GM12892 (cell line): ENCODE results near the gene TMEM9B.
A peak's percentile ranks its signal among the peaks of the same experiment; 100 is the strongest.
"Not testable (repeated sequence)": the region's sequence is repeated elsewhere in the genome, so short reads cannot be mapped to it uniquely, and the experiment has no call there.

Source experiments
- DNase-seq: peaks from one replicate; pipeline ENCODE4 v3.0.0; 2011; ENCODE audit not compliant: insufficient read length
- FAIRE-seq: peaks from 2 replicates; lab custom pipeline; 2011; peaks lifted over from hg19 to GRCh38; lab: Jason Lieb, UNC
- POLR2A ChIP-seq: IDR thresholded peaks from 2 replicates; pipeline ENCODE4 v1.6.1; 2011; ENCODE audit warnings: low read depth, low read length, control low read depth
- POLR2AphosphoS5 ChIP-seq: IDR thresholded peaks from 2 replicates; pipeline ENCODE4 v1.6.1; 2011; ENCODE audit warnings: low read depth, low read length, control low read depth
- TAF1 ChIP-seq: IDR thresholded peaks from 2 replicates; pipeline ENCODE4 v1.6.1; 2011; ENCODE audit warnings: low read depth, mild to moderate bottlenecking, control low read depth, low read length, borderline replicate concordance

Gene TMEM9B

GRCh38 chr11:8963569-8964323 is 496 bp downstream of the TMEM9B start:
- no peak for TF ChIP-seq TAF1
- TF ChIP-seq POLR2AphosphoS5, result no peak
- TF ChIP-seq POLR2A, result no peak
- DNase-seq (peak; percentile 63), FAIRE-seq (no peak)

GRCh38 chr11:8962841-8963240 is 1.4 kb downstream of the TMEM9B start:
- TF ChIP-seq TAF1 (no peak), POLR2AphosphoS5 (no peak), POLR2A (no peak)
- no peak for DNase-seq
- FAIRE-seq, result no peak

GRCh38 chr11:8961401-8961800 is 2.8 kb downstream of the TMEM9B start:
- FAIRE-seq (no peak), DNase-seq (no peak)

GRCh38 chr11:8959546-8960166 is 4.6 kb downstream of the TMEM9B start:
- DNase-seq (peak; percentile 54), FAIRE-seq (peak; percentile 99)
- TF ChIP-seq POLR2A, result no peak
- TF ChIP-seq TAF1, result no peak
- no peak for TF ChIP-seq POLR2AphosphoS5

More at GRCh38 chr11:8961401-8961800, 2.8 kb downstream of the TMEM9B start:
- TF ChIP-seq POLR2A (no peak), POLR2AphosphoS5 (no peak), TAF1 (no peak)

- TF ChIP-seq TAF1 (no peak), POLR2A (no peak), POLR2AphosphoS5 (no peak)
- DNase-seq, result no peak
Observed at GRCh38 chr11:8956860-8957259, 7.4 kb downstream of the TMEM9B start.

GRCh38 chr11:8948886-8949285 is 15.4 kb downstream of the TMEM9B start:
- DNase-seq, result no peak
- no peak for FAIRE-seq
- TF ChIP-seq TAF1, result no peak

More at GRCh38 chr11:8956860-8957259, 7.4 kb downstream of the TMEM9B start:
- no peak for FAIRE-seq

GRCh38 chr11:8947230-8947943 is 16.9 kb downstream of the TMEM9B start:
- DNase-seq (no peak), FAIRE-seq (peak; percentile 44)
- TF ChIP-seq POLR2A, result no peak

GRCh38 chr11:8942518-8943066 is 21.6 kb downstream of the TMEM9B start, which contains the start of gene ASCL3:
Gene ASCL3, minus strand, starts transcription at chr11:8943016. Its CDS starts 4,855 bp downstream, at chr11:8938161.
- DNase-seq (no peak), FAIRE-seq (no peak)
- no peak for TF ChIP-seq POLR2A
- no peak for TF ChIP-seq TAF1
- no peak for TF ChIP-seq POLR2AphosphoS5

GRCh38 chr11:8941341-8942103 is 22.7 kb downstream of the TMEM9B start:
- no peak for DNase-seq
- FAIRE-seq, result no peak
- TF ChIP-seq POLR2A (no peak), TAF1 (no peak), POLR2AphosphoS5 (no peak)

GRCh38 chr11:8937659-8938058 is 26.6 kb downstream of the TMEM9B start:
- no peak for DNase-seq
- FAIRE-seq, result no peak
- TF ChIP-seq TAF1 (no peak), POLR2A (no peak), POLR2AphosphoS5 (no peak)

- FAIRE-seq (no peak), DNase-seq (no peak)
- TF ChIP-seq TAF1 (no peak), POLR2A (no peak), POLR2AphosphoS5 (no peak)
Observed at GRCh38 chr11:8937159-8937558, 27.1 kb downstream of the TMEM9B start.

- not testable (repeated sequence) for FAIRE-seq, DNase-seq
Observed at GRCh38 chr11:8935789-8936188, 28.5 kb downstream of the TMEM9B start.
